Glutamatergic neuron (in vitro differentiated cells): ENCODE data around the gene CPNE6. TPM values are rescaled to one million over a fixed set of nuclear protein-coding genes. Genes with fewer than 3 reads are reported as not detected.

Source experiments
- DNase-seq: peaks from one replicate; pipeline ENCODE4 v3.0.0; 2022
- H3K27ac Mint-ChIP-seq: one replicate; pipeline ENCODE4 v1.8.0; 2020; ENCODE audit warnings: mild to moderate bottlenecking, mixed read lengths, inconsistent platforms; ENCODE audit not compliant: unreplicated experiment
- H3K27me3 Mint-ChIP-seq: one replicate; pipeline ENCODE4 v1.8.0; 2020; ENCODE audit warnings: mild to moderate bottlenecking, moderate library complexity, mixed read lengths, inconsistent platforms; ENCODE audit not compliant: unreplicated experiment
- H3K36me3 Mint-ChIP-seq: one replicate; pipeline ENCODE4 v1.8.0; 2020; ENCODE audit warnings: mild to moderate bottlenecking, mixed read lengths, inconsistent platforms; ENCODE audit not compliant: unreplicated experiment
- H3K4me1 Mint-ChIP-seq: one replicate; pipeline ENCODE4 v1.8.0; 2020; ENCODE audit warnings: mild to moderate bottlenecking, low read depth, mixed read lengths, inconsistent platforms; ENCODE audit not compliant: unreplicated experiment
- H3K4me3 Mint-ChIP-seq: one replicate; pipeline ENCODE4 v1.8.0; 2020; ENCODE audit warnings: mild to moderate bottlenecking, mixed read lengths, inconsistent platforms; ENCODE audit not compliant: unreplicated experiment
- H3K9me3 Mint-ChIP-seq: one replicate; pipeline ENCODE4 v1.8.0; 2020; ENCODE audit warnings: mild to moderate bottlenecking, moderate library complexity, mixed read lengths, inconsistent platforms; ENCODE audit not compliant: unreplicated experiment
- CTCF ChIP-seq: fragments of 200-600 bp; sonication (generic); IDR thresholded peaks from one replicate; pipeline ENCODE4 v1.5.0; 2021; ENCODE audit not compliant: partially characterized antibody, unreplicated experiment
- total RNA-seq: library from RNA; stranded (reverse); fragmentation: NEBNext Ultra II Directional; extraction: Animal tissue kit (Norgen Biotek cat#: 25700); gene quantifications from one replicate; pipeline ENCODE4 v1.2.1, GENCODE V29; 2021; ENCODE audit not compliant: unreplicated experiment

The CPNE6 gene
- total RNA-seq, 1 donor from 2014 or later, result 0.44 TPM

GRCh38 chr14:24058951-24059475 lies 12.3 kb upstream of the CPNE6 start:
- Mint-ChIP-seq H3K4me3 (peak overlapping the region; percentile 10), H3K27me3 (peaks cover 21% of the 10 kb centered on the region), H3K9me3 (peaks cover 8% of the 10 kb centered on the region), H3K27ac (peak overlapping the region; percentile 79), H3K36me3 (no peaks in the 10 kb centered on the region), H3K4me1 (peaks cover 19% of the 10 kb centered on the region)
- DNase-seq, result peak; percentile 45
- no peak for TF ChIP-seq CTCF

- Mint-ChIP-seq H3K27me3 (peaks cover 23% of the 10 kb centered on the region), H3K27ac (peak overlapping the region; percentile 79), H3K36me3 (no peaks in the 10 kb centered on the region), H3K4me3 (peak overlapping the region; percentile 25), H3K9me3 (peaks cover 8% of the 10 kb centered on the region), H3K4me1 (peaks cover 19% of the 10 kb centered on the region)
- DNase-seq, result no peak
- TF ChIP-seq CTCF, result no peak
Observed at GRCh38 chr14:24059841-24060388, 11.4 kb upstream of the CPNE6 start.

- H3K27me3 Mint-ChIP-seq, result peaks cover 23% of the 10 kb centered on the region
- H3K27ac Mint-ChIP-seq, result peak overlapping the region; percentile 66
- no peak for DNase-seq
- H3K36me3 Mint-ChIP-seq, result no peaks in the 10 kb centered on the region
- peaks cover 4% of the 10 kb centered on the region for H3K9me3 Mint-ChIP-seq
- peak overlapping the region; percentile 25 for H3K4me3 Mint-ChIP-seq
- TF ChIP-seq CTCF, result no peak
- peaks cover 19% of the 10 kb centered on the region for H3K4me1 Mint-ChIP-seq
Observed at GRCh38 chr14:24060443-24060842, 10.9 kb upstream of the CPNE6 start.

GRCh38 chr14:24060984-24061913 lies 10.1 kb upstream of the CPNE6 start:
- DNase-seq, result no peak
- no peak overlapping the region for H3K27ac Mint-ChIP-seq
- no peaks in the 10 kb centered on the region for H3K36me3 Mint-ChIP-seq
- H3K4me3 Mint-ChIP-seq, result no peak overlapping the region
- no peak for TF ChIP-seq CTCF
- H3K4me1 Mint-ChIP-seq, result peaks cover 19% of the 10 kb centered on the region
- H3K27me3 Mint-ChIP-seq, result peaks cover 26% of the 10 kb centered on the region
- H3K9me3 Mint-ChIP-seq, result peaks cover 4% of the 10 kb centered on the region
